Panc1 (cell line): ENCODE data around the gene UST. TPM values are rescaled to one million over a fixed set of nuclear protein-coding genes. Genes with fewer than 3 reads are reported as not detected.

ENCODE experiments used
- ATAC-seq: fragments of 200-7000 bp; cut with Tn5 transposase; 2 replicates; pipeline ENCODE4 v1.9.1; 2020; ENCODE audit warnings: mild to moderate bottlenecking, moderate library complexity
- BruUV-seq: library from RNA; stranded (reverse); fragments of 400-500 nt; replicated peaks from 2 replicates; lab custom pipeline; 2021; lab: Mats Ljungman, UMichigan
- CTCF ChIA-PET: fragments of 300-600 bp; sonication (Branson Sonifier 250); formaldehyde crosslinking; loops from one replicate; lab custom pipeline; 2022; ENCODE audit warnings: antibody characterized with exemption; lab: Charles Lee
- POLR2A ChIA-PET: fragments of 300-600 bp; sonication (Branson Sonifier 250); formaldehyde crosslinking; loops from one replicate; lab custom pipeline; 2022; ENCODE audit warnings: antibody characterized with exemption; lab: Charles Lee
- DNase-seq: peaks from one replicate; pipeline ENCODE4 v3.0.0-alpha.2; 2010; ENCODE audit warnings: low read depth, low spot score
- H3K27ac ChIP-seq: 2 replicates; pipeline ENCODE4 v1.5.1; 2011; ENCODE audit warnings: mild to moderate bottlenecking, low read length, inconsistent platforms
- H3K27me3 ChIP-seq: fragments of 200-500 bp; sonication (Bioruptor generic); 2 replicates; pipeline ENCODE4 v1.6.0; 2014; ENCODE audit warnings: low read length, inconsistent platforms; ENCODE audit not compliant: control insufficient read depth, insufficient read depth
- H3K36me3 ChIP-seq: fragments of 200-500 bp; sonication (Bioruptor generic); 2 replicates; pipeline ENCODE4 v1.5.1; 2014; ENCODE audit warnings: inconsistent platforms, mild to moderate bottlenecking, low read length, moderate library complexity; ENCODE audit not compliant: control insufficient read depth, insufficient read depth
- H3K4me1 ChIP-seq: 2 replicates; pipeline ENCODE4 v1.5.1; 2011; ENCODE audit warnings: inconsistent platforms, mild to moderate bottlenecking, low read length, moderate library complexity; ENCODE audit not compliant: control insufficient read depth, insufficient read depth
- H3K4me3 ChIP-seq, 2 experiments: 2 replicates each; pipeline ENCODE4 v1.5.1; 2011 to 2012; ENCODE audit warnings: low read depth in 2 of 2, low read length in 2 of 2, mild to moderate bottlenecking in 2 of 2, inconsistent platforms in 1 of 2, moderate library complexity in 1 of 2
- H3K9me3 ChIP-seq: fragments of 200-500 bp; sonication (Bioruptor generic); 2 replicates; pipeline ENCODE4 v1.5.1; 2014; ENCODE audit warnings: low read depth, mild to moderate bottlenecking, inconsistent platforms, low read length, moderate library complexity; ENCODE audit not compliant: control insufficient read depth, insufficient read depth
- CTCF ChIP-seq: fragments of 450-650 bp; IDR thresholded peaks from 2 replicates; pipeline ENCODE4 v1.5.1; 2017; ENCODE audit warnings: mild to moderate bottlenecking
- POLR2AphosphoS5 ChIP-seq: IDR thresholded peaks from 2 replicates; pipeline ENCODE4 v1.6.1; 2012; ENCODE audit warnings: mild to moderate bottlenecking, low read depth, low read length, moderate library complexity
- REST ChIP-seq, 2 experiments: IDR thresholded peaks; 2 replicates each; pipeline ENCODE4 v1.6.1; 2011 to 2012; ENCODE audit warnings: low read depth in 2 of 2, control low read depth in 1 of 2, low read length in 1 of 2, mild to moderate bottlenecking in 1 of 2, moderate library complexity in 1 of 2; ENCODE audit not compliant: insufficient read depth in 1 of 2
- SIN3A ChIP-seq: IDR thresholded peaks from 2 replicates; pipeline ENCODE4 v1.6.1; 2012; ENCODE audit warnings: low read depth, mild to moderate bottlenecking, low read length, moderate library complexity, borderline replicate concordance; ENCODE audit not compliant: insufficient read depth
- TCF7L2 ChIP-seq: IDR thresholded peaks from 2 replicates; pipeline ENCODE4 v1.6.1; 2011; ENCODE audit warnings: mild to moderate bottlenecking, low read depth, low read length, inconsistent platforms
- in situ Hi-C: cut with HindIII; loops from 2 replicates; pipeline ENCODE4 v1.10.0; 2016; ENCODE audit warnings: low sequenced_read_pairs, low pct_unique_long_range_greater_than_20kb
- intact Hi-C: fragments of 100-400 bp; cut with micrococcal nuclease; formaldehyde crosslinking; loops from one replicate; pipeline ENCODE4 v1.10.0; 2022; ENCODE audit not compliant: unreplicated experiment
- total RNA-seq: library from RNA; stranded (reverse); gene quantifications from one replicate; pipeline ENCODE4 v1.2.1, GENCODE V29; 2021; ENCODE audit not compliant: unreplicated experiment

UST gene
- total RNA-seq, 1 experiment from 2014 or later = 0.15 TPM

GRCh38 chr6:148840256-148840655 lies 93.4 kb downstream of the UST start:
- Histone ChIP-seq H3K9me3 (no peaks in the 10 kb centered on the region), H3K4me1 (no peaks in the 10 kb centered on the region), H3K4me3 (no peak overlapping the region), H3K36me3 (no peaks in the 10 kb centered on the region), H3K27me3 (no peaks in the 10 kb centered on the region), H3K27ac (no peak overlapping the region)
- intact Hi-C loops = no loop called here
- BruUV-seq = no TSS peak
- ATAC-seq (no peak), DNase-seq (no peak)
- TF ChIP-seq CTCF (no peak), SIN3A (no peak), REST (IDR thresholded peaks at IDR 0.05; ENCODE audit: insufficient read depth in 1 of 2, low read depth in 2 of 2, low read length in 1 of 2) (no peak), POLR2AphosphoS5 (no peak), TCF7L2 (no peak)
- ChIA-PET POLR2A (no interaction called here), CTCF (no interaction called here)
- in situ Hi-C loops = no loop called here

GRCh38 chr6:148842296-148843019 lies 95.6 kb downstream of the UST start:
- POLR2A ChIA-PET = no interaction called here
- Histone ChIP-seq H3K27me3 (no peaks in the 10 kb centered on the region), H3K4me1 (no peaks in the 10 kb centered on the region), H3K4me3 (no peak overlapping the region), H3K9me3 (no peaks in the 10 kb centered on the region), H3K27ac (no peak overlapping the region), H3K36me3 (no peaks in the 10 kb centered on the region)
- no peak for TF ChIP-seq CTCF
- no peak for TF ChIP-seq TCF7L2
- no peak for TF ChIP-seq SIN3A
- no peak for TF ChIP-seq REST (IDR thresholded peaks at IDR 0.05; ENCODE audit: insufficient read depth in 1 of 2, low read depth in 2 of 2, low read length in 1 of 2)
- no peak for TF ChIP-seq POLR2AphosphoS5
- CTCF ChIA-PET = no interaction called here
- DNase-seq (no peak), ATAC-seq (no peak)
- BruUV-seq = no TSS peak
- in situ Hi-C loops = no loop called here
- intact Hi-C loops = no loop called here
